SK-N-SH treated with all-trans-retinoic acid at 6 μM for 48 hours (cell line): ENCODE measurements around the gene DDX52.

Experiments
- ATAC-seq: fragments of 200-7000 bp; cut with Tn5 transposase; 3 replicates; pipeline ENCODE4 v1.9.1; 2020; ENCODE audit warnings: mild to moderate bottlenecking, moderate library complexity
- ARNTL ChIP-seq: fragments of 450-650 bp; formaldehyde crosslinking; IDR thresholded peaks from 2 replicates; pipeline ENCODE4 v1.5.0; 2020; ENCODE audit warnings: low read depth, mild to moderate bottlenecking, moderate library complexity, borderline replicate concordance
- BACH2 ChIP-seq: fragments of 250-450 bp; sonication (Bioruptor Pico); IDR thresholded peaks from 2 replicates; pipeline ENCODE4 v1.9.0; 2021; ENCODE audit warnings: mild to moderate bottlenecking, borderline replicate concordance
- CSDC2 ChIP-seq: fragments of 250-450 bp; sonication (Bioruptor Pico); IDR thresholded peaks from 2 replicates; pipeline ENCODE4 v1.5.0; 2020; ENCODE audit warnings: mild to moderate bottlenecking, moderate library complexity
- ESRRG ChIP-seq: fragments of 250-450 bp; sonication (Bioruptor Pico); IDR thresholded peaks from 2 replicates; pipeline ENCODE4 v1.6.1; 2021; ENCODE audit warnings: mild to moderate bottlenecking
- GLIS3 ChIP-seq: fragments of 250-450 bp; sonication (Bioruptor Pico); IDR thresholded peaks from 2 replicates; pipeline ENCODE4 v1.5.0; 2020; ENCODE audit warnings: mild to moderate bottlenecking, moderate library complexity
- ISL1 ChIP-seq: fragments of 250-450 bp; sonication (Bioruptor Pico); IDR thresholded peaks from 2 replicates; pipeline ENCODE4 v2.1.2; 2022; ENCODE audit warnings: mild to moderate bottlenecking, moderate library complexity
- OSR1 ChIP-seq: fragments of 250-450 bp; sonication (Bioruptor Pico); IDR thresholded peaks from 2 replicates; pipeline ENCODE4 v1.8.0; 2022; ENCODE audit warnings: moderate library complexity, mild to moderate bottlenecking, inconsistent platforms
- RARB ChIP-seq: fragments of 250-450 bp; sonication (Bioruptor Pico); IDR thresholded peaks from 2 replicates; pipeline ENCODE4 v1.8.0; 2021; ENCODE audit warnings: mild to moderate bottlenecking, moderate library complexity
- SNAI2 ChIP-seq: fragments of 250-450 bp; sonication (Bioruptor Pico); IDR thresholded peaks from 2 replicates; pipeline ENCODE4 v1.5.0; 2020; ENCODE audit warnings: mild to moderate bottlenecking, moderate library complexity
- TCF4 ChIP-seq: fragments of 250-450 bp; sonication (Bioruptor Pico); IDR thresholded peaks from 2 replicates; pipeline ENCODE4 v1.8.0; 2021; ENCODE audit warnings: mild to moderate bottlenecking, moderate library complexity, borderline replicate concordance
- TOX ChIP-seq: fragments of 250-450 bp; sonication (Bioruptor Pico); IDR thresholded peaks from 2 replicates; pipeline ENCODE4 v1.8.0; 2021; ENCODE audit warnings: mild to moderate bottlenecking, moderate library complexity, borderline replicate concordance
- ZC3H10 ChIP-seq: fragments of 250-450 bp; sonication (Bioruptor Pico); IDR thresholded peaks from 2 replicates; pipeline ENCODE4 v1.5.1; 2021; ENCODE audit warnings: mild to moderate bottlenecking, moderate library complexity
- ZFP3 ChIP-seq: fragments of 250-450 bp; sonication (Bioruptor Pico); IDR thresholded peaks from 2 replicates; pipeline ENCODE4 v1.5.0; 2020; ENCODE audit warnings: mild to moderate bottlenecking, moderate library complexity
- ZFP30 ChIP-seq: fragments of 450-650 bp; formaldehyde crosslinking; IDR thresholded peaks from 2 replicates; pipeline ENCODE4 v1.5.0; 2022; ENCODE audit warnings: mild to moderate bottlenecking, moderate library complexity
- ZNF565 ChIP-seq: fragments of 450-650 bp; formaldehyde crosslinking; conservative IDR thresholded peaks from 2 replicates; pipeline ENCODE4 v1.5.0; 2020; ENCODE audit warnings: low read depth, mild to moderate bottlenecking, moderate library complexity
- ZNF70 ChIP-seq: fragments of 450-650 bp; formaldehyde crosslinking; IDR thresholded peaks from 2 replicates; pipeline ENCODE4 v1.5.0; 2020; ENCODE audit warnings: mild to moderate bottlenecking, moderate library complexity
- ZNF8 ChIP-seq: fragments of 450-650 bp; formaldehyde crosslinking; IDR thresholded peaks from 2 replicates; pipeline ENCODE4 v1.5.0; 2020; ENCODE audit warnings: mild to moderate bottlenecking, moderate library complexity
- TF ChIP-seq, protein P1 (sequence below): fragments of 250-450 bp; sonication (Bioruptor Pico); IDR thresholded peaks from 2 replicates; pipeline ENCODE4 v1.5.0; 2020; ENCODE audit warnings: mild to moderate bottlenecking, moderate library complexity
- TF ChIP-seq, protein P2 (sequence below): fragments of 250-450 bp; sonication (Bioruptor Pico); IDR thresholded peaks from 2 replicates; pipeline ENCODE4 v1.5.1; 2020; ENCODE audit warnings: low read depth, mild to moderate bottlenecking, moderate library complexity
- TF ChIP-seq, protein P3 (sequence below): fragments of 250-450 bp; sonication (Bioruptor Pico); IDR thresholded peaks from 2 replicates; pipeline ENCODE4 v1.8.0; 2021; ENCODE audit warnings: low read depth, mild to moderate bottlenecking, moderate library complexity, borderline replicate concordance
- TF ChIP-seq, protein P4 (sequence below): fragments of 250-450 bp; sonication (Bioruptor Pico); IDR thresholded peaks from 2 replicates; pipeline ENCODE4 v1.5.1; 2021; ENCODE audit warnings: mild to moderate bottlenecking, moderate library complexity

DDX52 gene

DNA sequence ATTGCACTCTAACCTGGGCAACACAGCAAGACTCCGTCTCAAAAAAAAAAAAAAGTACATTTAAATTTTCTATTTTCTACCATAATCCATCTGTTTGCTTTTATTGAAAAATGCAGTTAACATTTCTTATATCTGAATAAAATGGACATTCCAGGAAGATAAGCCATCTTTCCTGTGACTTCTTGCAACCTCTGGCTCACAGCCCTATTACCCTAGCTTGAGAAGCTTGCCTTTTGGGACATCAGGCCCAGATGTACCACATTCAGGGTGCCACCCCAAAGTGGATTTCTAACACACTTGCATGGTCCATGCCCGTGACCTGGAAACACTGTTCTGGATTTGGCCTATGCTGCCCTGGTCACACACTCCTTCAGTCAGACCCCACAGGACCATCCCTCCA is 30.1 kb upstream of the DDX52 start:
- TF ChIP-seq ZNF565 (CRISPR knock-in tag) (no peak), BACH2 (no peak), ZNF70 (CRISPR knock-in tag) (no peak), ZFP3 (CRISPR knock-in tag) (no peak), ZNF8 (CRISPR knock-in tag) (no peak)
- TF ChIP-seq, protein P1, sequence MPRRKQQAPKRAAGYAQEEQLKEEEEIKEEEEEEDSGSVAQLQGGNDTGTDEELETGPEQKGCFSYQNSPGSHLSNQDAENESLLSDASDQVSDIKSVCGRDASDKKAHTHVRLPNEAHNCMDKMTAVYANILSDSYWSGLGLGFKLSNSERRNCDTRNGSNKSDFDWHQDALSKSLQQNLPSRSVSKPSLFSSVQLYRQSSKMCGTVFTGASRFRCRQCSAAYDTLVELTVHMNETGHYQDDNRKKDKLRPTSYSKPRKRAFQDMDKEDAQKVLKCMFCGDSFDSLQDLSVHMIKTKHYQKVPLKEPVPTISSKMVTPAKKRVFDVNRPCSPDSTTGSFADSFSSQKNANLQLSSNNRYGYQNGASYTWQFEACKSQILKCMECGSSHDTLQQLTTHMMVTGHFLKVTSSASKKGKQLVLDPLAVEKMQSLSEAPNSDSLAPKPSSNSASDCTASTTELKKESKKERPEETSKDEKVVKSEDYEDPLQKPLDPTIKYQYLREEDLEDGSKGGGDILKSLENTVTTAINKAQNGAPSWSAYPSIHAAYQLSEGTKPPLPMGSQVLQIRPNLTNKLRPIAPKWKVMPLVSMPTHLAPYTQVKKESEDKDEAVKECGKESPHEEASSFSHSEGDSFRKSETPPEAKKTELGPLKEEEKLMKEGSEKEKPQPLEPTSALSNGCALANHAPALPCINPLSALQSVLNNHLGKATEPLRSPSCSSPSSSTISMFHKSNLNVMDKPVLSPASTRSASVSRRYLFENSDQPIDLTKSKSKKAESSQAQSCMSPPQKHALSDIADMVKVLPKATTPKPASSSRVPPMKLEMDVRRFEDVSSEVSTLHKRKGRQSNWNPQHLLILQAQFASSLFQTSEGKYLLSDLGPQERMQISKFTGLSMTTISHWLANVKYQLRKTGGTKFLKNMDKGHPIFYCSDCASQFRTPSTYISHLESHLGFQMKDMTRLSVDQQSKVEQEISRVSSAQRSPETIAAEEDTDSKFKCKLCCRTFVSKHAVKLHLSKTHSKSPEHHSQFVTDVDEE, result no peak
- TF ChIP-seq, protein P2, sequence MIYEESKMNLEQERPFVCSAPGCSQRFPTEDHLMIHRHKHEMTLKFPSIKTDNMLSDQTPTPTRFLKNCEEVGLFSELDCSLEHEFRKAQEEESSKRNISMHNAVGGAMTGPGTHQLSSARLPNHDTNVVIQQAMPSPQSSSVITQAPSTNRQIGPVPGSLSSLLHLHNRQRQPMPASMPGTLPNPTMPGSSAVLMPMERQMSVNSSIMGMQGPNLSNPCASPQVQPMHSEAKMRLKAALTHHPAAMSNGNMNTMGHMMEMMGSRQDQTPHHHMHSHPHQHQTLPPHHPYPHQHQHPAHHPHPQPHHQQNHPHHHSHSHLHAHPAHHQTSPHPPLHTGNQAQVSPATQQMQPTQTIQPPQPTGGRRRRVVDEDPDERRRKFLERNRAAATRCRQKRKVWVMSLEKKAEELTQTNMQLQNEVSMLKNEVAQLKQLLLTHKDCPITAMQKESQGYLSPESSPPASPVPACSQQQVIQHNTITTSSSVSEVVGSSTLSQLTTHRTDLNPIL (CRISPR knock-in tag), result no peak
- TF ChIP-seq, all 23 proteins: peak for 0
- no peak for ATAC-seq

DNA sequence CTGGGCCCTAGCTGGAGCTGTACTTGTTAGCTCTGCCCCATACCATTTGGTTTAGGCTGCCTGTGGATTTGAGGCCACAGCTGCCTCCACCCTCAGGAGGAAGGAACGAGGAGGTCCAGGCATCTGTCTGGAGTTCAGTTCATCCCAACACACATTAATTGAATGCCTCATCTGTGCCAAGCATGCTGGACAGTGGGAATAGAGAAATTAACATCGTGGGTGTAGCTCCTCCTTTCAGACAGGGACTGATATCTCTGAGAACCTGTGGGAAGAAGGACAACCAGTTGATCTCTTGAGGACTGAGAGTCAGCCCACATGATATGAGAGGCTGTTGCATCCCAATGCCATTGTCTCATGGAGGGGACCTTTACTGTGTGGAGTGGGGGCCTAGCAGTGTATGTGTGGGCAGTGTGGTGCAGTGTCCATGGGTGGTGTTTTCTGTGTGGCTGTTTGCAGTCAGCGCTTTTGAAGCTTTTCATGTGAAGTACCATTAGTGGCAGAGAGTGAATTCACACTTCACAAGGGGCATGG is 29.4 kb upstream of the DDX52 start:
- no peak for TF ChIP-seq ZNF70 (CRISPR knock-in tag)
- TF ChIP-seq CSDC2 (CRISPR knock-in tag), result no peak
- TF ChIP-seq, protein P3, sequence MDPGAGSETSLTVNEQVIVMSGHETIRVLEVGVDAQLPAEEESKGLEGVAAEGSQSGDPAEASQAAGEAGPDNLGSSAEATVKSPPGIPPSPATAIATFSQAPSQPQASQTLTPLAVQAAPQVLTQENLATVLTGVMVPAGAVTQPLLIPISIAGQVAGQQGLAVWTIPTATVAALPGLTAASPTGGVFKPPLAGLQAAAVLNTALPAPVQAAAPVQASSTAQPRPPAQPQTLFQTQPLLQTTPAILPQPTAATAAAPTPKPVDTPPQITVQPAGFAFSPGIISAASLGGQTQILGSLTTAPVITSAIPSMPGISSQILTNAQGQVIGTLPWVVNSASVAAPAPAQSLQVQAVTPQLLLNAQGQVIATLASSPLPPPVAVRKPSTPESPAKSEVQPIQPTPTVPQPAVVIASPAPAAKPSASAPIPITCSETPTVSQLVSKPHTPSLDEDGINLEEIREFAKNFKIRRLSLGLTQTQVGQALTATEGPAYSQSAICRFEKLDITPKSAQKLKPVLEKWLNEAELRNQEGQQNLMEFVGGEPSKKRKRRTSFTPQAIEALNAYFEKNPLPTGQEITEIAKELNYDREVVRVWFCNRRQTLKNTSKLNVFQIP (CRISPR knock-in tag), result no peak
- TF ChIP-seq, protein P1, result no peak
- TF ChIP-seq ESRRG (CRISPR knock-in tag), result no peak
- no peak for TF ChIP-seq ARNTL (CRISPR knock-in tag)
- ATAC-seq, result peak; percentile 11; the same call in 2 of the 3 replicates

DNA sequence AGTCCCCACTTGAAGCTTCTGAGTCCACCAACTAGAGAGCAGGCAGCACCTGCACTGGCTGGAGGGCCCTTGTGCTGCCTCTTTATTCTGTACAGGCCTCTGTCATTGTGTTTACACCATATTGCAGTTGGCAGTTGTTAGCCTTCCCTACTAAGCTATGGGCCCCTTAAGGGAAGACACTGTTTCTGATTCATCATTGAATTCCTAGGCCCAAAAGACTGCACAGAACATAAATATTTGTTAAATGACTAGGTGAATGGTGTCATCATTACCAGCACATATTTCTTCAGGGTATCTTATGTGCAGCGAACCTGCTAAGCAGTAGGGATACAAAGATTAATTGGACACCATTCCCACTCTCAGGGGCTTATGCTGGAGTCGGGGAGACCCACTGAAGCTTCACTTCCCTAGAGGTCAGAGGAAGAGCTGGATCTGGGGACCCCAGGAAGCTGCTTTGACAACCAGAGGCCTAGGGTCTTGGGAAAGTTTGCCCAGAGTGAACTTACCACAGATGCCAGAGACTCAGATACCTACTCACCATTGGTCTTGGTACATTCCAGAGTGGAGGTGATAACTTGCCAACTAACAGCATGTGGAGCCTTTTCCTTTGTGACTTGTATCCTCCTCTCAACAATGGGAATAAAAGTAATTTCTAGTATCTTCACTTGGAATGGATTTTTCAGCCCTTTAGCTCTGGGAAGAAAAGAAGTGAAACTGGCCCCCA is 28.7 kb upstream of the DDX52 start:
- no peak for TF ChIP-seq SNAI2 (CRISPR knock-in tag)
- TF ChIP-seq ZC3H10 (CRISPR knock-in tag), result no peak
- TF ChIP-seq RARB, result no peak
- TF ChIP-seq, protein P4, sequence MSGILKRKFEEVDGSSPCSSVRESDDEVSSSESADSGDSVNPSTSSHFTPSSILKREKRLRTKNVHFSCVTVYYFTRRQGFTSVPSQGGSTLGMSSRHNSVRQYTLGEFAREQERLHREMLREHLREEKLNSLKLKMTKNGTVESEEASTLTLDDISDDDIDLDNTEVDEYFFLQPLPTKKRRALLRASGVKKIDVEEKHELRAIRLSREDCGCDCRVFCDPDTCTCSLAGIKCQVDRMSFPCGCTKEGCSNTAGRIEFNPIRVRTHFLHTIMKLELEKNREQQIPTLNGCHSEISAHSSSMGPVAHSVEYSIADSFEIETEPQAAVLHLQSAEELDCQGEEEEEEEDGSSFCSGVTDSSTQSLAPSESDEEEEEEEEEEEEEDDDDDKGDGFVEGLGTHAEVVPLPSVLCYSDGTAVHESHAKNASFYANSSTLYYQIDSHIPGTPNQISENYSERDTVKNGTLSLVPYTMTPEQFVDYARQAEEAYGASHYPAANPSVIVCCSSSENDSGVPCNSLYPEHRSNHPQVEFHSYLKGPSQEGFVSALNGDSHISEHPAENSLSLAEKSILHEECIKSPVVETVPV (CRISPR knock-in tag), result no peak
- no peak for TF ChIP-seq CSDC2 (CRISPR knock-in tag)
- TF ChIP-seq, protein P1, result no peak
- no peak for TF ChIP-seq TCF4 (CRISPR knock-in tag)
- TF ChIP-seq ZFP30 (CRISPR knock-in tag), result no peak
- TF ChIP-seq ARNTL (CRISPR knock-in tag), result no peak
- no peak for TF ChIP-seq GLIS3 (CRISPR knock-in tag)
- TF ChIP-seq, protein P3 (CRISPR knock-in tag), result no peak
- no peak for TF ChIP-seq OSR1 (CRISPR knock-in tag)
- no peak for TF ChIP-seq ESRRG (CRISPR knock-in tag)
- TF ChIP-seq ISL1 (CRISPR knock-in tag), result no peak
- TF ChIP-seq TOX (CRISPR knock-in tag), result no peak
- no peak for TF ChIP-seq ZNF8 (CRISPR knock-in tag)
- TF ChIP-seq ZNF565 (CRISPR knock-in tag), result no peak

More for the DNA sequence above, 28.7 kb upstream of the DDX52 start:
- ATAC-seq, result peak; percentile 91
